ENCODE results near the gene PLEKHG4B.
A peak's percentile ranks its signal among the peaks of the same experiment; 100 is the strongest.
"Not testable (repeated sequence)": the region's sequence is repeated elsewhere in the genome, so short reads cannot be mapped to it uniquely, and the experiment has no call there.

PLEKHG4B gene

GRCh38 chr5:102411-103043, 10.6 kb downstream of the PLEKHG4B start:
- Mint-ChIP-seq H3K27ac (no peak overlapping the region), H3K4me3 (no peak overlapping the region), H3K9me3 (no peaks in the 10 kb centered on the region), H3K36me3 (ENCODE audit: low read depth) (no peaks in the 10 kb centered on the region), H3K27me3 (ENCODE audit: low read depth) (peaks cover 18% of the 10 kb centered on the region), H3K4me1 (peaks cover 14% of the 10 kb centered on the region)
- no peak for TF ChIP-seq CTCF (IDR thresholded peaks at IDR 0.05; ENCODE audit: unreplicated experiment in 3 of 3)

GRCh38 chr5:104106-104505, 12.1 kb downstream of the PLEKHG4B start:
- not testable (repeated sequence) for H3K27ac Mint-ChIP-seq; H3K9me3 Mint-ChIP-seq; H3K4me3 Mint-ChIP-seq; H3K36me3 Mint-ChIP-seq (ENCODE audit: low read depth)
- peaks cover 14% of the 10 kb centered on the region for H3K4me1 Mint-ChIP-seq
- peaks cover 19% of the 10 kb centered on the region for H3K27me3 Mint-ChIP-seq (ENCODE audit: low read depth)

- TF ChIP-seq CTCF (IDR thresholded peaks at IDR 0.05; ENCODE audit: unreplicated experiment in 3 of 3) = no peak
- H3K4me1 Mint-ChIP-seq = peaks cover 14% of the 10 kb centered on the region
- no peaks in the 10 kb centered on the region for H3K9me3 Mint-ChIP-seq
- peaks cover 3% of the 10 kb centered on the region for H3K36me3 Mint-ChIP-seq (ENCODE audit: low read depth)
- peak overlapping the region in 2 of 3 experiments; percentile 44 to 89 for H3K27ac Mint-ChIP-seq
- peaks cover 19% of the 10 kb centered on the region for H3K27me3 Mint-ChIP-seq (ENCODE audit: low read depth)
- no peak overlapping the region for H3K4me3 Mint-ChIP-seq
Observed at GRCh38 chr5:104778-105296, 12.9 kb downstream of the PLEKHG4B start.

- peaks cover 24% of the 10 kb centered on the region for H3K27me3 Mint-ChIP-seq (ENCODE audit: low read depth)
- H3K4me1 Mint-ChIP-seq = peaks cover 14% of the 10 kb centered on the region
- TF ChIP-seq CTCF (IDR thresholded peaks at IDR 0.05; ENCODE audit: unreplicated experiment in 3 of 3) = no peak
- H3K4me3 Mint-ChIP-seq = peak overlapping the region in 1 of 3 experiments; percentile 28
- H3K27ac Mint-ChIP-seq = peak overlapping the region in 2 of 3 experiments; percentile 44 to 89
- H3K36me3 Mint-ChIP-seq (ENCODE audit: low read depth) = peaks cover 8% of the 10 kb centered on the region
- H3K9me3 Mint-ChIP-seq = peaks cover 3% of the 10 kb centered on the region
Observed at GRCh38 chr5:105504-106070, 13.6 kb downstream of the PLEKHG4B start.

GRCh38 chr5:106587-106986, 14.6 kb downstream of the PLEKHG4B start:
- Mint-ChIP-seq H3K27me3 (ENCODE audit: low read depth) (peaks cover 24% of the 10 kb centered on the region), H3K9me3 (peaks cover 3% of the 10 kb centered on the region), H3K27ac (peak overlapping the region in 2 of 3 experiments; percentile 17 to 22), H3K36me3 (ENCODE audit: low read depth) (peaks cover 8% of the 10 kb centered on the region), H3K4me1 (peaks cover 14% of the 10 kb centered on the region), H3K4me3 (no peak overlapping the region)
- TF ChIP-seq CTCF (IDR thresholded peaks at IDR 0.05; ENCODE audit: unreplicated experiment in 3 of 3) = no peak

GRCh38 chr5:107526-107925, 15.6 kb downstream of the PLEKHG4B start:
- no peak for TF ChIP-seq CTCF (IDR thresholded peaks at IDR 0.05; ENCODE audit: unreplicated experiment in 3 of 3)
- Mint-ChIP-seq H3K27me3 (ENCODE audit: low read depth) (peaks cover 24% of the 10 kb centered on the region), H3K9me3 (peaks cover 3% of the 10 kb centered on the region), H3K27ac (no peak overlapping the region), H3K36me3 (ENCODE audit: low read depth) (peaks cover 8% of the 10 kb centered on the region), H3K4me1 (peaks cover 14% of the 10 kb centered on the region), H3K4me3 (no peak overlapping the region)
